SK-N-SH (cell line): ENCODE results near the gene APEH. TPM values are rescaled to one million over a fixed set of nuclear protein-coding genes. Genes with fewer than 3 reads are reported as not detected.

Experiments
- CTCF ChIA-PET: fragments of 300-600, 350-600 bp; formaldehyde crosslinking; extraction: SDS; loops from one replicate; lab custom pipeline; 2021; lab: Yijun Ruan, JAX
- POLR2A ChIA-PET: fragments of 350-600 bp; sonication (Branson Sonifier 250); formaldehyde crosslinking; extraction: SDS; loops from one replicate; lab custom pipeline; 2020; ENCODE audit warnings: antibody characterized with exemption, inconsistent platforms; lab: Yijun Ruan, JAX
- DNase-seq: peaks from one replicate; pipeline ENCODE4 v3.0.0; 2012
- H2AFZ ChIP-seq: fragments of 200-600 bp; sonication (generic); 2 replicates; pipeline ENCODE4 v1.8.1; 2016; ENCODE audit warnings: antibody characterized with exemption, mild to moderate bottlenecking, low read depth
- H3F3A ChIP-seq: fragments of 200-600 bp; sonication (generic); replicated peaks from 2 replicates; pipeline ENCODE3; 2016; ENCODE audit warnings: antibody characterized with exemption, mild to moderate bottlenecking; ENCODE audit not compliant: insufficient read depth
- H3K27ac ChIP-seq, 2 experiments: fragments of 200-500 bp in 1 of 2; fragments of 200-600 bp in 1 of 2; sonication (Bioruptor generic) in 1 of 2; sonication (generic), shearing (Covaris generic) in 1 of 2; 2 replicates each; pipeline versions ENCODE4 v1.5.1 to v1.6.1; 2014 to 2016; ENCODE audit warnings: low read depth in 2 of 2, inconsistent platforms in 1 of 2, low read length in 1 of 2, mild to moderate bottlenecking in 1 of 2, mixed read lengths in 1 of 2
- H3K27me3 ChIP-seq: fragments of 200-600 bp; sonication (generic), shearing (Covaris generic); 2 replicates; pipeline ENCODE4 v1.6.1; 2016; ENCODE audit warnings: mixed run types; ENCODE audit not compliant: insufficient read depth
- H3K36me3 ChIP-seq, 2 experiments: fragments of 200-500 bp in 1 of 2; fragments of 200-600 bp in 1 of 2; sonication (Bioruptor generic) in 1 of 2; sonication (generic) in 1 of 2; replicated peaks in 1 of 2; 2 replicates each; pipeline versions ENCODE3 to v1.5.1; 2014 to 2016; ENCODE audit warnings: low read length in 1 of 2, mild to moderate bottlenecking in 1 of 2; ENCODE audit not compliant: insufficient read depth in 2 of 2, control insufficient read depth in 1 of 2
- H3K4me1 ChIP-seq, 2 experiments: fragments of 200-500 bp in 1 of 2; fragments of 200-600 bp in 1 of 2; sonication (Bioruptor generic) in 1 of 2; sonication (generic), shearing (Covaris generic) in 1 of 2; 2 replicates each; pipeline versions ENCODE4 v1.5.1 to v1.6.1; 2014 to 2016; ENCODE audit warnings: low read depth in 1 of 2, low read length in 1 of 2, mixed run types in 1 of 2; ENCODE audit not compliant: insufficient read depth in 2 of 2, control insufficient read depth in 1 of 2
- H3K4me2 ChIP-seq: fragments of 200-600 bp; sonication (generic), shearing (Covaris generic); 2 replicates; pipeline ENCODE4 v1.6.1; 2017; ENCODE audit warnings: mixed run types
- H3K4me3 ChIP-seq, 2 experiments: fragments of 200-500 bp in 1 of 2; fragments of 200-600 bp in 1 of 2; sonication (Bioruptor generic) in 1 of 2; sonication (generic), shearing (Covaris generic) in 1 of 2; 2 replicates each; pipeline versions ENCODE4 v1.5.1 to v1.8.1; 2014 to 2016; ENCODE audit warnings: low read depth in 2 of 2, inconsistent platforms in 1 of 2, low read length in 1 of 2, mild to moderate bottlenecking in 1 of 2, mixed read lengths in 1 of 2, moderate library complexity in 1 of 2
- H3K79me2 ChIP-seq: fragments of 200-600 bp; sonication (generic); 2 replicates; pipeline ENCODE4 v1.8.1; 2017; ENCODE audit warnings: mild to moderate bottlenecking; ENCODE audit not compliant: insufficient read depth
- H3K9ac ChIP-seq: fragments of 200-600 bp; sonication (generic); 2 replicates; pipeline ENCODE4 v1.6.1; 2017; ENCODE audit warnings: mixed run types
- H3K9me2 ChIP-seq: fragments of 200-600 bp; sonication (generic); 2 replicates; pipeline ENCODE4 v1.6.1; 2017; ENCODE audit warnings: mixed run types
- H3K9me3 ChIP-seq: fragments of 200-600 bp; sonication (generic); 2 replicates; pipeline ENCODE4 v1.6.1; 2017; ENCODE audit warnings: mixed run types, mild to moderate bottlenecking, moderate library complexity
- H4K20me1 ChIP-seq: fragments of 200-600 bp; sonication (generic); 2 replicates; pipeline ENCODE4 v1.6.1; 2017; ENCODE audit warnings: mild to moderate bottlenecking, mixed run types; ENCODE audit not compliant: insufficient read depth
- ELF1 ChIP-seq: IDR thresholded peaks from 2 replicates; pipeline ENCODE4 v1.4.0; 2012
- FOXJ3 ChIP-seq: sonication (generic); formaldehyde crosslinking; IDR thresholded peaks from 2 replicates; pipeline ENCODE4 v1.5.1; 2020; ENCODE audit warnings: mild to moderate bottlenecking, missing genetic modification reagents
- FOXM1 ChIP-seq: IDR thresholded peaks from 2 replicates; pipeline ENCODE4 v1.4.0; 2012; ENCODE audit warnings: low read depth, mild to moderate bottlenecking
- GATA2 ChIP-seq: sonication (generic); formaldehyde crosslinking; IDR thresholded peaks from 2 replicates; pipeline ENCODE4 v1.5.0; 2020; ENCODE audit warnings: mild to moderate bottlenecking, missing genetic modification reagents
- MEF2A ChIP-seq: IDR thresholded peaks from 2 replicates; pipeline ENCODE4 v1.4.0; 2012; ENCODE audit warnings: low read depth, borderline replicate concordance
- MXI1 ChIP-seq: IDR thresholded peaks from 2 replicates; pipeline ENCODE4 v1.6.1; 2012; ENCODE audit warnings: mild to moderate bottlenecking, low read depth, low read length, improper control_type of control experiment
- RCOR1 ChIP-seq: fragments of 150-350 bp; IDR thresholded peaks from 2 replicates; pipeline ENCODE4 v1.6.1; 2017; ENCODE audit warnings: antibody characterized with exemption, low read length
- RFX5 ChIP-seq: IDR thresholded peaks from 2 replicates; pipeline ENCODE4 v1.6.1; 2012; ENCODE audit warnings: mild to moderate bottlenecking, improper control_type of control experiment, low read length
- RXRA ChIP-seq: IDR thresholded peaks from 2 replicates; pipeline ENCODE4 v1.4.0; 2012; ENCODE audit warnings: low read depth, mild to moderate bottlenecking, borderline replicate concordance
- SMC3 ChIP-seq: IDR thresholded peaks from 2 replicates; pipeline ENCODE4 v1.6.1; 2012; ENCODE audit warnings: low read depth, low read length, improper control_type of control experiment
- TAF1 ChIP-seq: IDR thresholded peaks from 2 replicates; pipeline ENCODE4 v1.6.1; 2012; ENCODE audit warnings: low read depth, mild to moderate bottlenecking, low read length, moderate library complexity, borderline replicate concordance
- TCF12 ChIP-seq: IDR thresholded peaks from 2 replicates; pipeline ENCODE4 v1.4.0; 2012
- YY1 ChIP-seq: IDR thresholded peaks from 2 replicates; pipeline ENCODE4 v1.4.0; 2012; ENCODE audit warnings: low read depth, mild to moderate bottlenecking
- WGBS: methylation state at CpG from one replicate; pipeline ENCODE4 v1.1.6; 2017; ENCODE audit warnings: low lambda C conversion rate; 5-methylcytosine and 5-hydroxymethylcytosine counted together
- polyA plus RNA-seq, 3 experiments: library from polyadenylated mRNA; depleted of rRNA; stranded (reverse); fragments of >200 nt; gene quantifications; 2 replicates each; pipeline ENCODE4 v1.2.3, GENCODE V29; 2012
- TF ChIP-seq, protein P1 (sequence below): fragments of 200-600 bp; sonication (generic); IDR thresholded peaks from 2 replicates; pipeline ENCODE4 v1.6.1; 2017; ENCODE audit warnings: antibody characterized with exemption, mild to moderate bottlenecking, moderate library complexity
- TF ChIP-seq, protein P2 (sequence below): IDR thresholded peaks from 2 replicates; pipeline ENCODE4 v1.6.1; 2012; ENCODE audit warnings: mild to moderate bottlenecking, low read depth, low read length, moderate library complexity
- TF ChIP-seq, protein P3 (sequence below): IDR thresholded peaks from 2 replicates; pipeline ENCODE4; 2012

APEH gene
- polyA plus RNA-seq, 1 of the 3 experiments (the other 2 are of a cell fraction) = 112 TPM

DNA sequence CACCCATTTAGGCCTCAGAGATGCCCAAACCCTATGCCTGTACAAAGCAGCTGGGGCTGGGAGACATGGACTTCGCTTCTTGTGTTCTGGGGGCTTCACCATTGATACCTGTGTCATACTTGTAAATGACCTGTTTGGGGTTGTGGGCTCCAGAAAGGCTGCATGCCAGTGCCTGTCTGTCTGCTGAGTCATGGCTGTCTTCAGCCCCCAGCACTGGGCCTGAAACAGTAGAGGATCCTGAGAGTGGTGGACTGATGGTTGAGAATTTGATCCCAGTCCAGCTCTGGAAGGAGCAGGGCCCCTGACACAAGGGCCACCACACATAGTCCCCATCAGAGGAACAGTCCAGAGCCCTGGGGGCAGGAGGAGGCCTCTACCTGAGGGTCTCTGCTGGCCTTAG, 24.6 kb upstream of the APEH start:
- no peaks in the 10 kb centered on the region for H3K36me3 ChIP-seq
- POLR2A ChIA-PET = no interaction called here
- 100% methylated on average over 1 of the region's 1 CpG for WGBS
- TF ChIP-seq, protein P1, sequence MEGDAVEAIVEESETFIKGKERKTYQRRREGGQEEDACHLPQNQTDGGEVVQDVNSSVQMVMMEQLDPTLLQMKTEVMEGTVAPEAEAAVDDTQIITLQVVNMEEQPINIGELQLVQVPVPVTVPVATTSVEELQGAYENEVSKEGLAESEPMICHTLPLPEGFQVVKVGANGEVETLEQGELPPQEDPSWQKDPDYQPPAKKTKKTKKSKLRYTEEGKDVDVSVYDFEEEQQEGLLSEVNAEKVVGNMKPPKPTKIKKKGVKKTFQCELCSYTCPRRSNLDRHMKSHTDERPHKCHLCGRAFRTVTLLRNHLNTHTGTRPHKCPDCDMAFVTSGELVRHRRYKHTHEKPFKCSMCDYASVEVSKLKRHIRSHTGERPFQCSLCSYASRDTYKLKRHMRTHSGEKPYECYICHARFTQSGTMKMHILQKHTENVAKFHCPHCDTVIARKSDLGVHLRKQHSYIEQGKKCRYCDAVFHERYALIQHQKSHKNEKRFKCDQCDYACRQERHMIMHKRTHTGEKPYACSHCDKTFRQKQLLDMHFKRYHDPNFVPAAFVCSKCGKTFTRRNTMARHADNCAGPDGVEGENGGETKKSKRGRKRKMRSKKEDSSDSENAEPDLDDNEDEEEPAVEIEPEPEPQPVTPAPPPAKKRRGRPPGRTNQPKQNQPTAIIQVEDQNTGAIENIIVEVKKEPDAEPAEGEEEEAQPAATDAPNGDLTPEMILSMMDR = no peak
- TF ChIP-seq YY1 (no peak), GATA2 (CRISPR knock-in tag) (no peak), TCF12 (no peak), ELF1 (no peak), FOXJ3 (no peak)
- TF ChIP-seq, protein P2, sequence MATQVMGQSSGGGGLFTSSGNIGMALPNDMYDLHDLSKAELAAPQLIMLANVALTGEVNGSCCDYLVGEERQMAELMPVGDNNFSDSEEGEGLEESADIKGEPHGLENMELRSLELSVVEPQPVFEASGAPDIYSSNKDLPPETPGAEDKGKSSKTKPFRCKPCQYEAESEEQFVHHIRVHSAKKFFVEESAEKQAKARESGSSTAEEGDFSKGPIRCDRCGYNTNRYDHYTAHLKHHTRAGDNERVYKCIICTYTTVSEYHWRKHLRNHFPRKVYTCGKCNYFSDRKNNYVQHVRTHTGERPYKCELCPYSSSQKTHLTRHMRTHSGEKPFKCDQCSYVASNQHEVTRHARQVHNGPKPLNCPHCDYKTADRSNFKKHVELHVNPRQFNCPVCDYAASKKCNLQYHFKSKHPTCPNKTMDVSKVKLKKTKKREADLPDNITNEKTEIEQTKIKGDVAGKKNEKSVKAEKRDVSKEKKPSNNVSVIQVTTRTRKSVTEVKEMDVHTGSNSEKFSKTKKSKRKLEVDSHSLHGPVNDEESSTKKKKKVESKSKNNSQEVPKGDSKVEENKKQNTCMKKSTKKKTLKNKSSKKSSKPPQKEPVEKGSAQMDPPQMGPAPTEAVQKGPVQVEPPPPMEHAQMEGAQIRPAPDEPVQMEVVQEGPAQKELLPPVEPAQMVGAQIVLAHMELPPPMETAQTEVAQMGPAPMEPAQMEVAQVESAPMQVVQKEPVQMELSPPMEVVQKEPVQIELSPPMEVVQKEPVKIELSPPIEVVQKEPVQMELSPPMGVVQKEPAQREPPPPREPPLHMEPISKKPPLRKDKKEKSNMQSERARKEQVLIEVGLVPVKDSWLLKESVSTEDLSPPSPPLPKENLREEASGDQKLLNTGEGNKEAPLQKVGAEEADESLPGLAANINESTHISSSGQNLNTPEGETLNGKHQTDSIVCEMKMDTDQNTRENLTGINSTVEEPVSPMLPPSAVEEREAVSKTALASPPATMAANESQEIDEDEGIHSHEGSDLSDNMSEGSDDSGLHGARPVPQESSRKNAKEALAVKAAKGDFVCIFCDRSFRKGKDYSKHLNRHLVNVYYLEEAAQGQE = no peak
- TF ChIP-seq, all 33 proteins: peak for 0
- Histone ChIP-seq H4K20me1 (no peaks in the 10 kb centered on the region), H3K9me2 (no peaks in the 10 kb centered on the region), H2AFZ (no peak overlapping the region), H3K4me2 (no peak overlapping the region), H3K9ac (no peak overlapping the region), H3K4me3 (no peak overlapping the region), H3K4me1 (peaks cover 0 to 9% of the 10 kb centered on the region in 2 experiments; a peak in 1 of 4 replicates), H3K79me2 (no peaks in the 10 kb centered on the region), H3K27ac (no peak overlapping the region), H3F3A (no peaks in the 10 kb centered on the region), H3K9me3 (no peaks in the 10 kb centered on the region), H3K27me3 (no peaks in the 10 kb centered on the region)
- CTCF ChIA-PET = no interaction called here
- DNase-seq = no peak

DNA sequence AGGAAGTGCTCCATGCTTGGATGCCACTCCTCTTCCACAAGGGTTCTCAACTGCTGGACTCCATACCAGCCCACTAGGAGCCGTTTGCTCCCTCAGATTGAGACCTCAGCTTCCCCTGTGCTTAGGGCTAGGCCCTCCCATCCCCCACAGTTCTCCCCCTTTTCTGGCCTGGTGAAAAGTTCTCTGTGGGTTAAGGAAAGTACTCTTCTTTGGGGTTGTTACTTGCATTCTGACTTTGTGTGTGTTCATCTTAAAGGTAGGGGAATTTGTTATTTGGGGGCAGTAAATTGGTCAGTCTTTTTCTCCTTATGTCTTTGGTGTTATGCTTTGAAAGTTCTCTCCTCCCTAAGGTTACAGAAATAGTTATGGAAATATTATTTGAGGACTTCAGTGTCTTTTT, 24.0 kb upstream of the APEH start:
- H3K4me3 ChIP-seq = no peak overlapping the region
- H3K9me2 ChIP-seq = no peaks in the 10 kb centered on the region
- POLR2A ChIA-PET = no interaction called here
- no peak overlapping the region for H2AFZ ChIP-seq
- H3K4me1 ChIP-seq = peaks cover 0 to 9% of the 10 kb centered on the region in 2 experiments; a peak in 1 of 4 replicates
- CTCF ChIA-PET = no interaction called here
- no peak overlapping the region for H3K27ac ChIP-seq
- H3K36me3 ChIP-seq = no peaks in the 10 kb centered on the region
- no peak overlapping the region for H3K9ac ChIP-seq
- H3K79me2 ChIP-seq = no peaks in the 10 kb centered on the region
- no peaks in the 10 kb centered on the region for H4K20me1 ChIP-seq
- TF ChIP-seq RXRA (no peak), FOXJ3 (no peak), MXI1 (no peak), MEF2A (no peak), RCOR1 (no peak), RFX5 (no peak), TCF12 (no peak), TAF1 (no peak), SMC3 (no peak), FOXM1 (no peak), GATA2 (CRISPR knock-in tag) (no peak)
- TF ChIP-seq, protein P2 = no peak
- TF ChIP-seq, protein P3, sequence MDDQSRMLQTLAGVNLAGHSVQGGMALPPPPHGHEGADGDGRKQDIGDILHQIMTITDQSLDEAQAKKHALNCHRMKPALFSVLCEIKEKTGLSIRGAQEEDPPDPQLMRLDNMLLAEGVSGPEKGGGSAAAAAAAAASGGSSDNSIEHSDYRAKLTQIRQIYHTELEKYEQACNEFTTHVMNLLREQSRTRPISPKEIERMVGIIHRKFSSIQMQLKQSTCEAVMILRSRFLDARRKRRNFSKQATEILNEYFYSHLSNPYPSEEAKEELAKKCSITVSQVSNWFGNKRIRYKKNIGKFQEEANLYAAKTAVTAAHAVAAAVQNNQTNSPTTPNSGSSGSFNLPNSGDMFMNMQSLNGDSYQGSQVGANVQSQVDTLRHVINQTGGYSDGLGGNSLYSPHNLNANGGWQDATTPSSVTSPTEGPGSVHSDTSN = no peak
- 83% methylated on average over 1 of the region's 1 CpG for WGBS
- no peak for DNase-seq
- no peaks in the 10 kb centered on the region for H3K9me3 ChIP-seq
- no peak overlapping the region for H3K4me2 ChIP-seq
- no peaks in the 10 kb centered on the region for H3K27me3 ChIP-seq
- H3F3A ChIP-seq = no peaks in the 10 kb centered on the region
